Sciatic nerve (tissue), 2 donors: Measurements from ENCODE around the gene NFKBIA. TPM values are rescaled to one million over a fixed set of nuclear protein-coding genes. Genes with fewer than 3 reads are reported as not detected.

Experiments used
- ATAC-seq: fragments of 200-7000 bp; cut with Tn5 transposase; one replicate; pipeline ENCODE4 v1.9.1; 2020; ENCODE audit warnings: mild to moderate bottlenecking, moderate library complexity
- DNase-seq: peaks from one replicate; pipeline ENCODE4 v3.0.0-alpha.2; 2020; ENCODE audit warnings: low spot score
- intact Hi-C: fragments of 100-400 bp; cut with DNase I; formaldehyde crosslinking; loops from one replicate; pipeline ENCODE4 v1.14.2; 2022
- total RNA-seq: library from RNA; stranded (reverse); fragmentation: NEBNext Ultra II Directional; extraction: Animal tissue kit (Norgen Biotek cat#: 25700); gene quantifications from one replicate; pipeline ENCODE4 v1.2.1, GENCODE V29; 2021
- donor health status: DM: no; HTN: no; CAD: no.
- donor health status: DM: no; HTN: no; CAD: no.

NFKBIA gene
- total RNA-seq, 1 donor from 2014 or later = 177 TPM

GRCh38 chr14:35412272-35413056 is 7.9 kb upstream of the NFKBIA start:
- intact Hi-C loops = loop anchor here (5.0 kb wide), 1 partner anchor 270 kb away; no protein-coding TSS in a partner anchor
- ATAC-seq (no peak), DNase-seq (no peak)

GRCh38 chr14:35410858-35411257 is 6.3 kb upstream of the NFKBIA start:
- intact Hi-C loops = loop anchor here (5.0 kb wide), 1 partner anchor 269 kb away; no protein-coding TSS in a partner anchor
- no peak for ATAC-seq
- no peak for DNase-seq

- no peak for ATAC-seq
- intact Hi-C loops = no loop called here
- DNase-seq = no peak
These were observed 5.0 kb upstream of the NFKBIA start for GRCh38 chr14:35409595-35409994.

- ATAC-seq = no peak
These were observed 3.5 kb upstream of the NFKBIA start for GRCh38 chr14:35408026-35408425.

GRCh38 chr14:35407306-35407630 is 2.7 kb upstream of the NFKBIA start:
- DNase-seq (no peak), ATAC-seq (no peak)
- intact Hi-C loops = no loop called here

More at GRCh38 chr14:35408026-35408425, 3.5 kb upstream of the NFKBIA start:
- no peak for DNase-seq
- intact Hi-C loops = no loop called here

- ATAC-seq = peak; percentile 31
- DNase-seq = no peak
- intact Hi-C loops = no loop called here
These were observed 2.2 kb upstream of the NFKBIA start for GRCh38 chr14:35406506-35407305.

GRCh38 chr14:35406090-35406489 is 1.5 kb upstream of the NFKBIA start:
- intact Hi-C loops = no loop called here
- ATAC-seq (no peak), DNase-seq (no peak)

- peak; percentile 4 for ATAC-seq
- intact Hi-C loops = no loop called here
- no peak for DNase-seq
These were observed 901 bp upstream of the NFKBIA start for GRCh38 chr14:35405304-35405996.

- ATAC-seq (peak; percentile 86), DNase-seq (peak; percentile 99)
- intact Hi-C loops = loop anchor here (5.0 kb wide), 1 partner anchor 67 kb away; no protein-coding TSS in a partner anchor
These were observed 723 bp downstream of the NFKBIA start for GRCh38 chr14:35403603-35404448.

- ATAC-seq = peak; percentile 3
- intact Hi-C loops = loop anchor here (5.0 kb wide), 1 partner anchor 66 kb away; no protein-coding TSS in a partner anchor
- DNase-seq = no peak
These were observed 1.4 kb downstream of the NFKBIA start for GRCh38 chr14:35403114-35403602.

- DNase-seq = no peak
These were observed 2.0 kb downstream of the NFKBIA start for GRCh38 chr14:35402323-35403113.

GRCh38 chr14:35401422-35402265 is 2.9 kb downstream of the NFKBIA start:
- intact Hi-C loops = loop anchor here (5.0 kb wide), 1 partner anchor 64 kb away; no protein-coding TSS in a partner anchor
- ATAC-seq = no peak

More at GRCh38 chr14:35402323-35403113, 2.0 kb downstream of the NFKBIA start:
- no peak for ATAC-seq
- intact Hi-C loops = loop anchor here (5.0 kb wide), 1 partner anchor 65 kb away; no protein-coding TSS in a partner anchor

GRCh38 chr14:35400648-35401421 is 3.7 kb downstream of the NFKBIA start:
- ATAC-seq (no peak), DNase-seq (no peak)
- intact Hi-C loops = loop anchor here (5.0 kb wide), 1 partner anchor 64 kb away; no protein-coding TSS in a partner anchor

More at GRCh38 chr14:35401422-35402265, 2.9 kb downstream of the NFKBIA start:
- no peak for DNase-seq

GRCh38 chr14:35399083-35399937 is 5.2 kb downstream of the NFKBIA start:
- ATAC-seq (no peak), DNase-seq (no peak)
- intact Hi-C loops = no loop called here

- DNase-seq (no peak), ATAC-seq (peak; percentile 49)
- intact Hi-C loops = no loop called here
These were observed 6.4 kb downstream of the NFKBIA start for GRCh38 chr14:35398071-35398584.
